OCI-LY1 (cell line): ENCODE measurements around the gene TTC31.

Experiments
- EZH2 ChIP-seq: fragments of 200-600 bp; sonication (generic), shearing (Covaris generic); IDR thresholded peaks from 2 replicates; pipeline ENCODE4 v1.8.0; 2017; ENCODE audit warnings: borderline replicate concordance, mixed run types, mild to moderate bottlenecking, antibody characterized with exemption, low read length, moderate library complexity, mixed read lengths
- TF ChIP-seq, protein P1 (sequence below): fragments of 200-600 bp; sonication (generic), shearing (Covaris generic); IDR thresholded peaks from 2 replicates; pipeline ENCODE4 v1.5.1; 2017; ENCODE audit warnings: mild to moderate bottlenecking, antibody characterized with exemption, low read length, moderate library complexity, mixed read lengths

GRCh38 chr2:74489906-74490305, 7.0 kb downstream of the TTC31 start:
- TF ChIP-seq, protein P1, sequence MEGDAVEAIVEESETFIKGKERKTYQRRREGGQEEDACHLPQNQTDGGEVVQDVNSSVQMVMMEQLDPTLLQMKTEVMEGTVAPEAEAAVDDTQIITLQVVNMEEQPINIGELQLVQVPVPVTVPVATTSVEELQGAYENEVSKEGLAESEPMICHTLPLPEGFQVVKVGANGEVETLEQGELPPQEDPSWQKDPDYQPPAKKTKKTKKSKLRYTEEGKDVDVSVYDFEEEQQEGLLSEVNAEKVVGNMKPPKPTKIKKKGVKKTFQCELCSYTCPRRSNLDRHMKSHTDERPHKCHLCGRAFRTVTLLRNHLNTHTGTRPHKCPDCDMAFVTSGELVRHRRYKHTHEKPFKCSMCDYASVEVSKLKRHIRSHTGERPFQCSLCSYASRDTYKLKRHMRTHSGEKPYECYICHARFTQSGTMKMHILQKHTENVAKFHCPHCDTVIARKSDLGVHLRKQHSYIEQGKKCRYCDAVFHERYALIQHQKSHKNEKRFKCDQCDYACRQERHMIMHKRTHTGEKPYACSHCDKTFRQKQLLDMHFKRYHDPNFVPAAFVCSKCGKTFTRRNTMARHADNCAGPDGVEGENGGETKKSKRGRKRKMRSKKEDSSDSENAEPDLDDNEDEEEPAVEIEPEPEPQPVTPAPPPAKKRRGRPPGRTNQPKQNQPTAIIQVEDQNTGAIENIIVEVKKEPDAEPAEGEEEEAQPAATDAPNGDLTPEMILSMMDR, result no peak
- TF ChIP-seq EZH2, result no peak
